Right lobe of liver (tissue), 6 donors: Measurements from ENCODE around the gene LRRC8E. TPM values are rescaled to one million over a fixed set of nuclear protein-coding genes. Genes with fewer than 3 reads are reported as not detected.
A peak's percentile ranks its signal among the peaks of the same experiment; 100 is the strongest.

Source experiments
- ATAC-seq, 4 donors: fragments of 200-7000 bp; cut with Tn5 transposase; one replicate each; pipeline ENCODE4 v1.9.1; 2020; ENCODE audit warnings: mild to moderate bottlenecking in 4 of 4, moderate library complexity in 4 of 4
- DNase-seq, 3 donors: peaks; one replicate each; pipeline ENCODE4 v3.0.0-alpha.2; 2020
- H3K27ac ChIP-seq, 3 donors: fragments of 200-600 bp; one replicate each; pipeline ENCODE4 v1.8.0; 2022
- H3K27me3 ChIP-seq, 2 donors: fragments of 200-600 bp; one replicate each; pipeline ENCODE4 v1.8.0; 2022
- H3K36me3 ChIP-seq, 4 donors: fragments of 200-600 bp; sonication (generic) in 1 of 4; one replicate each; pipeline versions ENCODE4 v1.5.1 to v1.8.0; 2017 to 2022; ENCODE audit warnings: control low read depth in 1 of 4
- H3K4me1 ChIP-seq, 4 donors: fragments of 200-600 bp; sonication (generic) in 1 of 4; one replicate each; pipeline versions ENCODE4 v1.5.1 to v1.8.0; 2017 to 2022; ENCODE audit warnings: control low read depth in 1 of 4
- H3K4me3 ChIP-seq, 3 donors: fragments of 200-600 bp; one replicate each; pipeline ENCODE4 v1.8.0; 2022
- H3K9me3 ChIP-seq, 4 donors: fragments of 200-600 bp; sonication (generic) in 1 of 4; one replicate each; pipeline versions ENCODE4 v1.5.1 to v1.8.0; 2017 to 2022; ENCODE audit warnings: control low read depth in 1 of 4
- POLR2A ChIP-seq: fragments of 450-650 bp; IDR thresholded peaks from one replicate; pipeline ENCODE4 v1.6.1; 2017; ENCODE audit warnings: antibody characterized with exemption, mild to moderate bottlenecking
- WGBS: methylation state at CpG from one replicate; pipeline ENCODE4 v1.1.6; 2018; ENCODE audit warnings: low coverage, low lambda C conversion rate; ENCODE audit not compliant: insufficient coverage; ENCODE audit errors: missing lambda C conversion rate; 5-methylcytosine and 5-hydroxymethylcytosine counted together
- intact Hi-C, 2 donors: fragments of 100-400 bp; cut with DNase I; formaldehyde crosslinking; loops; one replicate each; pipeline versions ENCODE4 v1.11.2 to v1.14.1; 2022
- total RNA-seq, 6 experiments: library from RNA; depleted of rRNA in 2 of 6; stranded (reverse); fragments of >200 nt in 2 of 6; fragmentation: NEBNext Ultra II Directional in 3 of 6; extraction: Animal tissue kit (Norgen Biotek cat#: 25700) in 3 of 6; gene quantifications; one replicate each; pipeline versions ENCODE4 v1.1.0 to v1.2.4, GENCODE V29; 2016 to 2023
- TF ChIP-seq, protein P1 (sequence below), 4 donors: fragments of 200-600 bp in 3 of 4; fragments of 450-650 bp in 1 of 4; IDR thresholded peaks; one replicate each; pipeline versions ENCODE4 v1.5.1 to v1.8.0; 2016 to 2022; ENCODE audit warnings: antibody characterized with exemption in 4 of 4, mild to moderate bottlenecking in 2 of 4
- donor health status: DM: no; HTN: yes; CAD: no.
- donor health status: DM: no; HTN: no; CAD: no.
- donor health status: DM: no; HTN: no; CAD: no.
- donor health status: DM: no; HTN: yes; CAD: no.
- donor health status: DM: no; HTN: yes; CAD: no.

Gene LRRC8E
- total RNA-seq, 6 experiments from 2014 or later: 1.5 to 9.6 (median 3.5) TPM

DNA sequence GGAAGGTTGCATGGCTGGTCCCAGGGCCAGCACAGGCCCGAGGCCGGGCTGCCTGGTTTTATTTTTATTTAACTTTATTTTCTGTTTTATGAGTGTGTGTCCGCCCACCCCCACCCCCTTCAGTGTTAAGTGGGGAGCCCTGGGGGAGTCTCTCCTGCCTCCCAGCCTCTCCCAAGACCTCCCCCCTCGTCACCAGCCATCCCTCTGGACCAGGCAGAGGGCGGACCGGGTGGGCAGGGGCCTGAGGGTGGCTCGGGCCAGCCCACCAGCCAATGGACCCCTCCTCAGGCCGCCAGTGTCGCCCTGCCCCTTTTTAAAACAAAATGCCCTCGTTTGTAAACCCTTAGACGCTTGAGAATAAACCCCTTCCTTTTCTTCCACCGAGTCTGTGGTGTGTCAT lies 25.8 kb downstream of the LRRC8E start:
- Histone ChIP-seq H3K27me3 (no peaks in the 10 kb centered on the region), H3K4me1 (peaks cover 0 to 31% (median 7%) of the 10 kb centered on the region in 4 donors), H3K27ac (no peak overlapping the region), H3K9me3 (no peaks in the 10 kb centered on the region), H3K36me3 (peaks cover 0 to 24% (median 8%) of the 10 kb centered on the region in 4 donors), H3K4me3 (no peak overlapping the region)
- ATAC-seq (no peak), DNase-seq (peak in 2 of 3 donors; percentile 47 to 50)
- TF ChIP-seq POLR2A: no peak
- TF ChIP-seq, protein P1, sequence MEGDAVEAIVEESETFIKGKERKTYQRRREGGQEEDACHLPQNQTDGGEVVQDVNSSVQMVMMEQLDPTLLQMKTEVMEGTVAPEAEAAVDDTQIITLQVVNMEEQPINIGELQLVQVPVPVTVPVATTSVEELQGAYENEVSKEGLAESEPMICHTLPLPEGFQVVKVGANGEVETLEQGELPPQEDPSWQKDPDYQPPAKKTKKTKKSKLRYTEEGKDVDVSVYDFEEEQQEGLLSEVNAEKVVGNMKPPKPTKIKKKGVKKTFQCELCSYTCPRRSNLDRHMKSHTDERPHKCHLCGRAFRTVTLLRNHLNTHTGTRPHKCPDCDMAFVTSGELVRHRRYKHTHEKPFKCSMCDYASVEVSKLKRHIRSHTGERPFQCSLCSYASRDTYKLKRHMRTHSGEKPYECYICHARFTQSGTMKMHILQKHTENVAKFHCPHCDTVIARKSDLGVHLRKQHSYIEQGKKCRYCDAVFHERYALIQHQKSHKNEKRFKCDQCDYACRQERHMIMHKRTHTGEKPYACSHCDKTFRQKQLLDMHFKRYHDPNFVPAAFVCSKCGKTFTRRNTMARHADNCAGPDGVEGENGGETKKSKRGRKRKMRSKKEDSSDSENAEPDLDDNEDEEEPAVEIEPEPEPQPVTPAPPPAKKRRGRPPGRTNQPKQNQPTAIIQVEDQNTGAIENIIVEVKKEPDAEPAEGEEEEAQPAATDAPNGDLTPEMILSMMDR (IDR thresholded peaks at IDR 0.05): no peak
- 34% methylated on average over 11 of the region's 12 CpGs for WGBS
- intact Hi-C loops: no loop called here

GRCh38 chr19:7914598-7915045 lies 26.3 kb downstream of the LRRC8E start, which contains the start of gene TGFBR3L:
Gene TGFBR3L, plus strand, starts transcription at chr19:7914830.
- Histone ChIP-seq H3K9me3 (no peaks in the 10 kb centered on the region), H3K27ac (no peak within 1 kb of the TSS), H3K36me3 (peaks cover 0 to 24% (median 8%) of the 10 kb centered on the region in 4 donors), H3K4me3 (no peak within 1 kb of the TSS), H3K4me1 (peaks cover 0 to 31% (median 7%) of the 10 kb centered on the region in 4 donors), H3K27me3 (no peaks in the 10 kb centered on the region)
- TF ChIP-seq POLR2A: no peak
- TF ChIP-seq, protein P1 (IDR thresholded peaks at IDR 0.05): no peak
- 21% methylated on average over 6 of the region's 12 CpGs for WGBS
- intact Hi-C loops: no loop called here
- DNase-seq (peak; percentile 41 to 68 (median 67)), ATAC-seq (peak; percentile 1 to 3 (median 1))

GRCh38 chr19:7915250-7916102 lies 27.2 kb downstream of the LRRC8E start:
- Histone ChIP-seq H3K36me3 (peaks cover 0 to 18% (median 3%) of the 10 kb centered on the region in 4 donors), H3K27me3 (no peaks in the 10 kb centered on the region), H3K4me3 (no peak overlapping the region), H3K4me1 (peaks cover 0 to 31% (median 7%) of the 10 kb centered on the region in 4 donors), H3K9me3 (no peaks in the 10 kb centered on the region), H3K27ac (no peak overlapping the region)
- intact Hi-C loops: no loop called here
- DNase-seq (peak in 1 of 3 donors; percentile 48), ATAC-seq (no peak)
- TF ChIP-seq, protein P1 (IDR thresholded peaks at IDR 0.05): no peak
- no peak for TF ChIP-seq POLR2A
- 36% methylated on average over 11 of the region's 24 CpGs for WGBS

GRCh38 chr19:7916103-7916954 lies 28.0 kb downstream of the LRRC8E start:
- Histone ChIP-seq H3K27me3 (no peaks in the 10 kb centered on the region), H3K36me3 (peaks cover 0 to 11% (median 1%) of the 10 kb centered on the region in 4 donors), H3K4me3 (peak overlapping the region in 1 of 3 donors; percentile 95), H3K27ac (no peak overlapping the region), H3K9me3 (no peaks in the 10 kb centered on the region), H3K4me1 (peaks cover 0 to 35% (median 11%) of the 10 kb centered on the region in 4 donors)
- 2% methylated on average over 9 of the region's 104 CpGs for WGBS
- DNase-seq: peak; percentile 41 to 64 (median 62)
- no peak for ATAC-seq
- intact Hi-C loops: no loop called here
- TF ChIP-seq, protein P1 (IDR thresholded peaks at IDR 0.05): no peak
- no peak for TF ChIP-seq POLR2A
